Right atrium auricular region (tissue), 2 donors: ENCODE measurements around the gene CYP2B6. TPM values are rescaled to one million over a fixed set of nuclear protein-coding genes. Genes with fewer than 3 reads are reported as not detected.
"Not testable (repeated sequence)": the region's sequence is repeated elsewhere in the genome, so short reads cannot be mapped to it uniquely, and the experiment has no call there.

Source experiments
- DNase-seq: peaks from one replicate; pipeline ENCODE4 v3.0.0-alpha.2; 2019; ENCODE audit warnings: low spot score
- H3K27ac ChIP-seq, 2 donors: fragments of 200-600 bp; sonication (generic); 1 replicate in 1 of 2; 2 replicates in 1 of 2; pipeline ENCODE4 v1.5.1; 2016 to 2019
- H3K27me3 ChIP-seq, 2 donors: fragments of 200-600 bp; sonication (generic); one replicate each; pipeline versions ENCODE4 v1.5.1 to v1.6.0; 2017 to 2019
- H3K36me3 ChIP-seq: fragments of 200-600 bp; sonication (generic); one replicate; pipeline ENCODE4 v1.5.1; 2016
- H3K4me1 ChIP-seq, 2 donors: fragments of 200-600 bp; sonication (generic); one replicate each; pipeline versions ENCODE4 v1.5.1 to v1.6.0; 2017 to 2019
- H3K4me3 ChIP-seq, 2 donors: fragments of 200-600 bp; sonication (generic); 1 replicate in 1 of 2; 2 replicates in 1 of 2; pipeline ENCODE4 v1.5.1; 2017 to 2019; ENCODE audit warnings: mild to moderate bottlenecking in 1 of 2, moderate library complexity in 1 of 2
- H3K9me3 ChIP-seq, 2 donors: fragments of 200-600 bp; sonication (generic); one replicate each; pipeline ENCODE4 v1.5.1; 2019
- CTCF ChIP-seq, 2 donors: fragments of 200-600 bp; sonication (generic); IDR thresholded peaks; one replicate each; pipeline ENCODE4 v1.5.1; 2019; ENCODE audit warnings: antibody characterized with exemption in 2 of 2
- total RNA-seq, 2 donors: library from RNA; depleted of rRNA; stranded (reverse); fragments of >200 nt; gene quantifications; one replicate each; pipeline ENCODE4 v1.1.0, GENCODE V29; 2016

Gene CYP2B6
- total RNA-seq, 2 donors from 2014 or later = not detected

DNA sequence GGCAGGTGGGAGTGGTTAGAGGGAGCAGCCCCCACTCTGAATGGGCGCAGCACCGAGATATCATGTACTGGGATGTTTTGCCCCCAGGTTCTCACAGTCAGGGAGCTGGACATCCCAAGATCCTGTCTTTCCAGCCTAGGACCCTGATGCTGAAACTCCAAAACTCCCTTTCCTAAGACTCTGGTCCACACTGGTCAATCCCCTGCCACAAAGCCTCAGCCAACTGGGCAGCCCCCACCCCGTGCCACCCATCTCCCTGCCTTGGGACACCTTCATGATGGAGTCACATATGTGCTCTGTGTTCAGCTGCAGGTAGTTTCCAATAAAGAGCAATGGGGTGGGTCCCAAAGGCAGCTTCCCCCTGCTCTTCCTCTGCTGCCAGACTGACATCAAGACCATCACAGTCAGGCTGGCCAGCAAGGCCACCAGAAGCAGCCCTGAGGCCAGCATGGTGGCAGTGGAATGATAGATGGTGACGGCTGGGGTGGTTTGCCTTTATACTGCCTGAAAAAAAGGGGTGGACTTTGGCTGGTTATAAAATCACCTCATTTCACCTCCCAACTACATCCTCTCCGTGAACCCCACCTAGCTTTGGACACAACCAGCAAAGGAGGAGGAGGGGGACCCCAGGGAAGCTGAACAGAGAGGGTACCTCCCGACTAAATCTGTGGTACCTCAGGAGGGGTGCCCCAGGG lies 36.3 kb downstream of the CYP2B6 start:
- no peaks in the 10 kb centered on the region for H3K9me3 ChIP-seq
- H3K4me3 ChIP-seq = no peak overlapping the region
- H3K4me1 ChIP-seq = no peaks in the 10 kb centered on the region
- DNase-seq = no peak
- H3K27me3 ChIP-seq = no peaks in the 10 kb centered on the region
- H3K36me3 ChIP-seq = no peaks in the 10 kb centered on the region
- TF ChIP-seq CTCF (IDR thresholded peaks at IDR 0.05) = no peak
- no peak overlapping the region for H3K27ac ChIP-seq

GRCh38 chr19:41029524-41030432 lies 38.7 kb downstream of the CYP2B6 start:
- no peak for TF ChIP-seq CTCF (IDR thresholded peaks at IDR 0.05)
- no peak for DNase-seq

GRCh38 chr19:41030651-41031050 lies 39.6 kb downstream of the CYP2B6 start:
- DNase-seq = no peak
- no peak overlapping the region for H3K27ac ChIP-seq
- no peak for TF ChIP-seq CTCF (IDR thresholded peaks at IDR 0.05)
- H3K4me3 ChIP-seq = no peak overlapping the region
- H3K36me3 ChIP-seq = no peaks in the 10 kb centered on the region
- H3K4me1 ChIP-seq = no peaks in the 10 kb centered on the region
- H3K27me3 ChIP-seq = no peaks in the 10 kb centered on the region
- H3K9me3 ChIP-seq = no peaks in the 10 kb centered on the region

More at GRCh38 chr19:41029524-41030432, 38.7 kb downstream of the CYP2B6 start:
- Histone ChIP-seq H3K36me3 (no peaks in the 10 kb centered on the region), H3K4me3 (no peak overlapping the region), H3K4me1 (no peaks in the 10 kb centered on the region), H3K9me3 (no peaks in the 10 kb centered on the region), H3K27ac (no peak overlapping the region), H3K27me3 (no peaks in the 10 kb centered on the region)

DNA sequence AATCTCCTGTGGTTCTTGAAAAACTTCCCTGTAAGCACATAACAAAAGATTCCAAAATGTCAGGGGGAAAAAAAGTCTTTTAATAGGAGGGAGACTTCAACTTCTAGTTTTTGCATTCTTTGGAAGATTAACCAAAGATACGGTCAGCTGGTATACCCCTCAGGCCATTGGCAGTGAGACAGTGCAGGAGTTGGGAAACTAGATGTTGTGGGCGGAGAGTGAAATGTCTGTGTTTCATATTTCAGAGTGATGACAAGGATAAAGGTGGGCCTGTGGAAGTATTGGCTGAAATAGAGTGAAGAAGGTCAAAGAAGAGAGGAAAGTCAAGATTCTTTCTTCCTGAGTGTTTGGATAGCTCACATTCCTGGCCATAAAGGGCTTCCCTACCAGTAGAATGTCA lies 40.8 kb downstream of the CYP2B6 start:
- no peaks in the 10 kb centered on the region for H3K9me3 ChIP-seq
- H3K27me3 ChIP-seq = no peaks in the 10 kb centered on the region
- H3K4me1 ChIP-seq = no peaks in the 10 kb centered on the region
- DNase-seq = no peak
- H3K4me3 ChIP-seq = no peak overlapping the region
- H3K27ac ChIP-seq = no peak overlapping the region
- TF ChIP-seq CTCF (IDR thresholded peaks at IDR 0.05) = no peak
- H3K36me3 ChIP-seq = no peaks in the 10 kb centered on the region

DNA sequence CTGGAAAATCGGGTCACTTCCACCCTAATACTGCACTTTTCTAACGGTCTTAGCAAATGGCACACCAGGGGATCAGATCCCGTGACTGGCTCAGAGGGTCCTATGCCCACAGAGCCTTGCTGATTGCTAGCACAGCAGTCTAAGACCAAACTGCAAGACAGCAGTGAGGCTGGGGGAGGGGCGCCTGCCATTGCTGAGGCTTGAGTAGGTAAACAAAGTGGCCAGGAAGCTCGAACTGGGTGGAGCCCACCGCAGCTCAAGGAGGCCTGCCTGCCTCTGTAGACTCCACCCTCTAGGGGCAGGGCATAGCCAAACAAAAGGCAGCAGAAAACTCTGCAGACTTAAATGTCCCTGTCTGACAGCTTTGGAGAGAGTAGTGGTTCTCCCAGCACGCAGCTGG lies 42.2 kb downstream of the CYP2B6 start:
- not testable (repeated sequence) for H3K9me3 ChIP-seq, H3K4me3 ChIP-seq, H3K4me1 ChIP-seq, H3K27me3 ChIP-seq, H3K27ac ChIP-seq, H3K36me3 ChIP-seq, DNase-seq

DNA sequence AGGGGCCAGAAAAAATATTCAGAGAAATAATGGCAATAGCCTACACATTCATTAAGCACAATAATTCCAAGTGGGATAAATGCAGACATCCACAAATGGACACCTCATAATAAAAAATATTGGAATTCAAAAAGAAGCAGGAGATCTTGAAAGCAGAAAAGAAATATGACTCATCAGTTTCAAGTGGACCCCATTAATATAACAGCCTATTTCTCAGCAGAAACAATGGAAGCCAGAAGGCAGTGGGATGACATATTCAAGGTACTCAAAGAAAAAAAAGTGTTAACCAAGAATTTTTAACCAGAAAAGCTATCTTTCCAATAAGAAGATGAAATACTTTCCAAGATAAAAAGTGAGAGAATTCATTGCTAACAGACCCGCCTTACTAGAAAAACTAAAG lies 48.7 kb downstream of the CYP2B6 start:
- TF ChIP-seq CTCF (IDR thresholded peaks at IDR 0.05) = no peak
- no peaks in the 10 kb centered on the region for H3K36me3 ChIP-seq
- H3K27me3 ChIP-seq = no peaks in the 10 kb centered on the region
- DNase-seq = no peak
- no peak overlapping the region for H3K4me3 ChIP-seq
- no peak overlapping the region for H3K27ac ChIP-seq
- H3K4me1 ChIP-seq = no peaks in the 10 kb centered on the region
- H3K9me3 ChIP-seq = no peaks in the 10 kb centered on the region

- H3K36me3 ChIP-seq, DNase-seq, H3K27me3 ChIP-seq, H3K27ac ChIP-seq, H3K9me3 ChIP-seq, H3K4me1 ChIP-seq, H3K4me3 ChIP-seq: not testable (repeated sequence)
Observed at GRCh38 chr19:41045095-41045494, 54.0 kb downstream of the CYP2B6 start.
